Measurements from ENCODE around the gene KCNJ6.

DNA sequence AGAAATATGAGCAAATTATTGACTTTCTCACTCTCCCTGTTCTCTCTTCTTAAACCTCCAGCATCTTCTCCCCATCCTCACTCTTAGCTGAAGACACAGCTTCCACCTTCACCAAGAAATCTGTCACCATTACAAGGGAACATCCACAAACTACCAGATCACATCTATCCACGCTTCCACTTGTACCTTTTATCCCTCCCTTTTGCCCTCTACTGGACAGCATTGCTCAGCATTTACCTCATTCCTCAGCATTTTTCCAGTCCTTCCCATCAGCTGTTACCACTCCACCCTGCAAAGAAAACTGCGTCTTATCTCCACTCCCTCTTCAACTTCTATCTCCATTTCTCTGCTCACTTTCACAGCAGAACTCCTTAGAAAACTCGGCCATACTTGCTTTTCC is 42.6 kb downstream of the KCNJ6 start:
- TF ChIP-seq CTCF (IDR thresholded peaks at IDR 0.05) (no peak), POLR2AphosphoS5 (IDR thresholded peaks at IDR 0.05; ENCODE audit: low read depth, low read length) (no peak), SIN3A (IDR thresholded peaks at IDR 0.05; ENCODE audit: borderline replicate concordance, insufficient read depth, low read depth, low read length) (no peak), REST (IDR thresholded peaks at IDR 0.05; ENCODE audit: insufficient read depth in 1 of 2, low read depth in 2 of 2, low read length in 1 of 2) (no peak), TCF7L2 (IDR thresholded peaks at IDR 0.05; ENCODE audit: low read depth, low read length) (no peak)
